WI38 (cell line): ENCODE results near the gene EIF4G2.

Experiments
- H3K4me3 ChIP-seq: 2 replicates; pipeline ENCODE4 v1.5.1; 2011; ENCODE audit warnings: low read depth, mild to moderate bottlenecking, control low read depth, low read length
- CTCF ChIP-seq: IDR thresholded peaks from 2 replicates; pipeline ENCODE4 v1.5.1; 2012; ENCODE audit warnings: low read depth, mild to moderate bottlenecking, control low read depth, low read length

EIF4G2 gene

DNA sequence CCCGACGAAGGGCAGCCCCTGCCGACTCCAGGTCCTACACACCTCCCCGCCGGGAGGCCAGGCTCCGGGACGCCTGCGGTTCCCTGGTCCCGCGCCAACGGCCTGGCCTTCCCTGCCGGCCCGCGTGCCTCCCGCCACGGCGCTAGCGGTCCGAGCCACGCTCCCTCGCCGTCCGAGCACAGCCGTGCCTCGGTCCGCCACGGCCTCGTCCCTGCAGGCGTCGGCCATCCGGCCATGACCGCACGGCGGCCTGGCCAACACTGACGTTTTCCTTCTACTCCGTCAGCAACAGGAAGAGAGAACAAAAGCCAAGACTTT is 532 bp downstream of the EIF4G2 start:
- TF ChIP-seq CTCF: no peak

GRCh38 chr11:10807493-10808234 is 1.1 kb downstream of the EIF4G2 start:
- TF ChIP-seq CTCF: no peak

More for the DNA sequence above, 532 bp downstream of the EIF4G2 start:
- peak overlapping the region; percentile 98 for H3K4me3 ChIP-seq

GRCh38 chr11:10806206-10806605 is 2.5 kb downstream of the EIF4G2 start:
- no peak for TF ChIP-seq CTCF

More at GRCh38 chr11:10807493-10808234, 1.1 kb downstream of the EIF4G2 start:
- peak overlapping the region; percentile 98 for H3K4me3 ChIP-seq

DNA sequence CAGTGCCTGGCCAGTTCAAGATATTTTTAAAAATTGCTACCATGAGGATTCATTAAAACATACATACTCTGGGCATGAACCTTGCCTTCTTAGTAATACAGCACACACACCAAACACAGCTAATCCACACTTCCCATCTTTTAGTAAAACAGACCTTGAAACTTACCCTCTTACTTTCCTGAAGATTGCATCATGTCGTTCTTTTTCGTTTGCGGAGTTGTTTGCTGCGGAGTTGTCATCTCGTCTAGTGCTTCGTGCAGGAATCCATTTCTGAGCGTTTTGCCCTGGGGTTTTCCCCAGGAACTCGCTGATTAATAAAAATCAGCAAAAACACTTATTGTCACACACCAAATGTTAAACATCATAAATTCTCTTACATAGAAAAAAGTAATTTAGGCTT is 3.0 kb downstream of the EIF4G2 start:
- no peak overlapping the region for H3K4me3 ChIP-seq
- TF ChIP-seq CTCF: no peak

More at GRCh38 chr11:10806206-10806605, 2.5 kb downstream of the EIF4G2 start:
- H3K4me3 ChIP-seq: peak overlapping the region; percentile 98

DNA sequence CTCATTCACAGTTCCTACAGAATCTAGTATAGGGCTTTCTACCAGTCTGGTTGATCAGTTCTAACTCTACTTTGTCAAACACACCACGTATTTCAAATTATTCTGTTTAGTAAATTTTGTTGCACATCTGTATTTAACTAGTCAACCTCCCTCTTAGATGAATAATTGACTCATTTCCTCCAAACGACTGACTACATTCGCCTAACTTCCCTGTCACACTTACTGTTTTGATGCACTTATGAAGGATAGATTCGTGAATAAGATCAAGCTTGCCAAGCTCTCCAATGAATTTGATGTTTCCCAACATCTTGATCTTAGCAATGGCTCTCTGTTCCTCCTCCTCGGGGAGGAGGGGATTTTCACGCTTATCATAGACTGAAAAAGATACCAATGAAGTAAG is 5.0 kb downstream of the EIF4G2 start:
- no peak for TF ChIP-seq CTCF
- no peak overlapping the region for H3K4me3 ChIP-seq

DNA sequence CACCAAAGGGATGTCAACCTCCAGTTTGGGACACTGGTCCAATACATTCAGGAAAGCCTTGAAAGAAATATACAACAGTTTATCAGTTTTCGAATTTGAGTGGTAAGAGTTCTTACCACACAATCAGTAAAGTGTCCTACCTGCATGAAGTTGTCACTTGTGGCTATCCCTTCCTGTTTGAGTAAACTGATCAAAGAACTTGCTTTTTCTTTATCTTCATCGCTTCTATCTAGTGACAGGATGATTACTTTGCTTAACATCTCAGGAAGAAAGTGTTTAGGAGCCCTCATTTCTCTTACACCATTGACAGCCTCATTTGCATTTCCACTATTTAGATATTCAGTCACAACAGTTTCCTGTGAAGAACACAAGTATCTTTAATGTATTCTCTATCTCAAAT is 8.4 kb downstream of the EIF4G2 start:
- TF ChIP-seq CTCF: no peak
- H3K4me3 ChIP-seq: no peak overlapping the region

DNA sequence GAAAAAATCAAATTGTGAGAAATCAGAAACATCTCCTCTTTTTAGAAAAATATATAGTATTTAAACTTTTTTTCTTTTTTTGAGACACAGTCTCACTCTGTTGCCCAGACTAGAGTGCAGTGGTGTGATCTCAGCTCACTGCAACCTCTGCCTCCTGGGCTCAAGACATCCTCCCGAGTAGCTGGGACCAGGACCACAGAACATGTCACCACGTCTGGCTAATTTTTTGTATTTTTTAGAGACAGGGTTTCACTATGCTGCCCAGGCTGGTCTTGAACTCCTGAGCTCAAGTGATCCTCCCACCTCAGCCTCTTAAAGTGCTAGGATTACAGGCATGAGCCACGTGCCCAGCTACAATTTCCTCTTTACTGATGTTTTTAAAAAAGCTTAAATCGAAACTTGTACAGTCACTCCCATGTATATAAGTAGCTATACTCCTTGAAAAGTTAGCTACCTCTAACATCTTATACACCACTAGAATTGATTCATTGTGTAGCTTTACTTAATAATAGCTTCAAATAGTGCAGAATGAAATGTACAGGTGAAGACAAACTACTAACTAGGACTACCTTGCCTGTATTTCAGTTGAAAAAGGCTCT is 10.3 kb downstream of the EIF4G2 start:
- TF ChIP-seq CTCF: no peak
- H3K4me3 ChIP-seq: no peak overlapping the region
